Natural killer cell (primary cell): ENCODE data around the gene LCE1B. TPM values are rescaled to one million over a fixed set of nuclear protein-coding genes. Genes with fewer than 3 reads are reported as not detected.

Experiments
- ATAC-seq, 3 donors: fragments of 150-1000 bp in 2 of 3; fragments of 200-7000 bp in 1 of 3; cut with Tn5 transposase; 1 replicate in 1 of 3; 2 replicates in 2 of 3; pipeline ENCODE4 v1.10.0; 2021; ENCODE audit warnings: mild to moderate bottlenecking in 2 of 3, moderate library complexity in 2 of 3
- DNase-seq, 2 donors: peaks; one replicate each; pipeline versions ENCODE4 v3.0.0 to v3.0.0-alpha.2; 2013 to 2021; ENCODE audit warnings: mixed read lengths in 1 of 2
- H3K27ac ChIP-seq: one replicate; pipeline ENCODE4 v1.5.1; 2013; ENCODE audit warnings: mild to moderate bottlenecking, low read length
- H3K27me3 ChIP-seq: one replicate; pipeline ENCODE4 v1.6.1; 2013; ENCODE audit warnings: low read length; ENCODE audit not compliant: control insufficient read depth, insufficient read depth
- H3K36me3 ChIP-seq: one replicate; pipeline ENCODE4 v1.6.1; 2013; ENCODE audit warnings: low read length; ENCODE audit not compliant: control insufficient read depth, insufficient read depth
- H3K4me1 ChIP-seq: one replicate; pipeline ENCODE4 v1.6.1; 2013; ENCODE audit warnings: low read length; ENCODE audit not compliant: control insufficient read depth, insufficient read depth
- H3K4me3 ChIP-seq: one replicate; pipeline ENCODE4 v1.5.1; 2013; ENCODE audit warnings: low read length
- H3K9me3 ChIP-seq: one replicate; pipeline ENCODE4 v1.6.1; 2013; ENCODE audit warnings: low read length; ENCODE audit not compliant: control insufficient read depth, insufficient read depth
- H3K27ac Mint-ChIP-seq, 2 donors: one replicate each; pipeline ENCODE4 v1.8.0; 2022; ENCODE audit warnings: mild to moderate bottlenecking in 2 of 2, mixed read lengths in 2 of 2, moderate library complexity in 1 of 2
- H3K27me3 Mint-ChIP-seq, 2 donors: one replicate each; pipeline ENCODE4 v1.8.0; 2022; ENCODE audit warnings: low read depth in 2 of 2, mixed read lengths in 2 of 2
- H3K36me3 Mint-ChIP-seq: one replicate; pipeline ENCODE4 v1.8.0; 2022; ENCODE audit warnings: mixed read lengths
- H3K4me1 Mint-ChIP-seq, 2 donors: one replicate each; pipeline ENCODE4 v1.8.0; 2022; ENCODE audit warnings: mixed read lengths in 2 of 2
- H3K4me3 Mint-ChIP-seq: one replicate; pipeline ENCODE4 v1.8.0; 2022; ENCODE audit warnings: mild to moderate bottlenecking, moderate library complexity, mixed read lengths
- H3K9me3 Mint-ChIP-seq, 2 donors: one replicate each; pipeline ENCODE4 v1.8.0; 2022; ENCODE audit warnings: mixed read lengths in 2 of 2
- CTCF ChIP-seq: fragments of 200-600 bp; IDR thresholded peaks from one replicate; pipeline ENCODE4 v1.8.0; 2022; ENCODE audit warnings: antibody characterized with exemption
- WGBS: methylation state at CpG from one replicate; pipeline ENCODE4 v1.1.7; 2013; ENCODE audit warnings: missing lambda C conversion rate; ENCODE audit not compliant: insufficient coverage; 5-methylcytosine and 5-hydroxymethylcytosine counted together
- intact Hi-C: fragments of 100-400 bp; cut with micrococcal nuclease; formaldehyde crosslinking; loops from one replicate; pipeline ENCODE4 v1.14.2; 2022
- total RNA-seq, 4 donors: library from RNA; stranded (reverse); fragments of 120-200 nt in 1 of 4; gene quantifications; one replicate each; pipeline versions ENCODE4 v1.2.3 to v1.2.4, GENCODE V29; 2013 to 2022

The LCE1B gene
- total RNA-seq, 3 donors from 2014 or later (not counting 1 experiment from before 2014, with no cell fraction given), result not detected

GRCh38 chr1:152855661-152856060, 43.9 kb downstream of the LCE1B start:
- Mint-ChIP-seq H3K27me3 (peaks cover 10 to 28% of the 10 kb centered on the region in 2 donors), H3K9me3 (no peaks in the 10 kb centered on the region), H3K27ac (no peak overlapping the region), H3K4me3 (no peak overlapping the region), H3K36me3 (no peaks in the 10 kb centered on the region), H3K4me1 (no peaks in the 10 kb centered on the region)
- Histone ChIP-seq H3K27ac (no peak overlapping the region), H3K27me3 (no peaks in the 10 kb centered on the region), H3K4me3 (no peak overlapping the region), H3K9me3 (no peaks in the 10 kb centered on the region), H3K36me3 (no peaks in the 10 kb centered on the region), H3K4me1 (no peaks in the 10 kb centered on the region)
- DNase-seq, result no peak
- 63% methylated on average over 2 of the region's 2 CpGs for WGBS
- intact Hi-C loops, result no loop called here
- TF ChIP-seq CTCF, result no peak
- ATAC-seq, result no peak

- ATAC-seq, result no peak
- no peak overlapping the region for H3K4me3 Mint-ChIP-seq
- no peak overlapping the region for H3K27ac Mint-ChIP-seq
- DNase-seq, result no peak
- H3K27me3 ChIP-seq, result no peaks in the 10 kb centered on the region
- H3K4me3 ChIP-seq, result no peak overlapping the region
- H3K27me3 Mint-ChIP-seq, result peaks cover 10 to 28% of the 10 kb centered on the region in 2 donors
- no peaks in the 10 kb centered on the region for H3K4me1 ChIP-seq
- H3K9me3 ChIP-seq, result no peaks in the 10 kb centered on the region
- 63% methylated on average over 1 of the region's 1 CpG for WGBS
- intact Hi-C loops, result no loop called here
- no peak for TF ChIP-seq CTCF
- H3K36me3 ChIP-seq, result no peaks in the 10 kb centered on the region
- no peak overlapping the region for H3K27ac ChIP-seq
- no peaks in the 10 kb centered on the region for H3K36me3 Mint-ChIP-seq
- no peaks in the 10 kb centered on the region for H3K9me3 Mint-ChIP-seq
- no peaks in the 10 kb centered on the region for H3K4me1 Mint-ChIP-seq
Observed at GRCh38 chr1:152858062-152858461, 46.3 kb downstream of the LCE1B start.

GRCh38 chr1:152859696-152860095, 47.9 kb downstream of the LCE1B start, which contains the start of gene LCE7A:
Gene LCE7A (plus strand): TSS chr1:152859996. CDS start chr1:152860698, 702 bp downstream.
- Mint-ChIP-seq H3K27ac (no peak within 1 kb of the TSS), H3K4me1 (no peaks in the 10 kb centered on the region), H3K9me3 (no peaks in the 10 kb centered on the region), H3K36me3 (no peaks in the 10 kb centered on the region), H3K4me3 (no peak within 1 kb of the TSS), H3K27me3 (peaks cover 10 to 18% of the 10 kb centered on the region in 2 donors)
- ATAC-seq, result no peak
- no peaks in the 10 kb centered on the region for H3K36me3 ChIP-seq
- no peaks in the 10 kb centered on the region for H3K4me1 ChIP-seq
- TF ChIP-seq CTCF, result no peak
- no peak for DNase-seq
- no peak within 1 kb of the TSS for H3K27ac ChIP-seq
- no peak within 1 kb of the TSS for H3K4me3 ChIP-seq
- no peaks in the 10 kb centered on the region for H3K9me3 ChIP-seq
- 88% methylated on average over 3 of the region's 3 CpGs for WGBS
- H3K27me3 ChIP-seq, result no peaks in the 10 kb centered on the region
- intact Hi-C loops, result no loop called here

GRCh38 chr1:152860129-152860528, 48.4 kb downstream of the LCE1B start:
- Mint-ChIP-seq H3K9me3 (no peaks in the 10 kb centered on the region), H3K27ac (no peak overlapping the region), H3K4me1 (no peaks in the 10 kb centered on the region), H3K27me3 (peaks cover 10 to 14% of the 10 kb centered on the region in 2 donors), H3K4me3 (no peak overlapping the region), H3K36me3 (no peaks in the 10 kb centered on the region)
- ATAC-seq (no peak), DNase-seq (no peak)
- H3K27me3 ChIP-seq, result no peaks in the 10 kb centered on the region
- H3K27ac ChIP-seq, result no peak overlapping the region
- H3K9me3 ChIP-seq, result no peaks in the 10 kb centered on the region
- no peak overlapping the region for H3K4me3 ChIP-seq
- no peaks in the 10 kb centered on the region for H3K36me3 ChIP-seq
- 83% methylated on average over 3 of the region's 3 CpGs for WGBS
- intact Hi-C loops, result no loop called here
- no peak for TF ChIP-seq CTCF
- H3K4me1 ChIP-seq, result no peaks in the 10 kb centered on the region
